SU-DHL-6 (cell line): ENCODE measurements around the gene ZNF618.

Source experiments
- EZH2phosphoT487 ChIP-seq: fragments of 200-600 bp; sonication (generic), shearing (Covaris generic); conservative IDR thresholded peaks from 2 replicates; pipeline ENCODE4 v1.6.1; 2018; ENCODE audit warnings: mild to moderate bottlenecking, antibody characterized with exemption, low read length, moderate library complexity, mixed read lengths
- TF ChIP-seq, protein P1 (sequence below): fragments of 200-600 bp; sonication (generic); IDR thresholded peaks from one replicate; pipeline ENCODE4 v1.5.1; 2017; ENCODE audit warnings: antibody characterized with exemption, mild to moderate bottlenecking, low read length, moderate library complexity; ENCODE audit not compliant: insufficient read depth, poor library complexity, severe bottlenecking

DNA sequence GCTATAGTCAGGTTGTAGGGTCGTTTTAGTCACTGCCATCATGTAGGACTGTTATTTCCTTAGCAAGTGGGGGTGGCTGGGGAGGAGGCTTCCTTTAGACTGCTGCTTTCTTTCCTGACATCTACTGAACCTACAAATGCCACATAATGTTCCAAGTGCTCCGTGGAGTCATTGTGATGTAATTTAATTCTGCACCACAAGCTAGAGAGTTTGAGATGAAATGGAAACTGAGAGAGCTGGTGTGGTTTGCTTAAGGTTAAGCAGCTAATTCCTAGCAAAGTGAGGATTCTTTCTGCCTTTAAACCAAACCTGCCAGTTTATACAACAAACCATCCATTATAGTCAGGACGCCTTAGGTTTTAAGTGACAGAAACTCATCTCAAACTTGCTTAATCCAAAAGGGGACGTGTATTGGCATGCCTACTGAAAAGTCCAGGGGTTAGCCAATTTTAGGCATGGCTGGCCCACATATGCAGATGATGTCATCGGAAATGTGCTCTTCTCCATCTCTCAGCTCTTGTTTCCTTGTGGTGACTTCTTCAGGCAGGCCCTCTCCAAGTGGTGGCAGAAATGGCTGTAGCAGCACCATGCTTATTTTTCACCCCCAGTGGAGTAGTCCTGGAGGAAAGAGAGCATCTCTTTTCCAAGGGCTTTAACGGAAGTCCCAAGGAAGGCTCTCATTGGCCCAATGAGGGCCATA, 30.5 kb downstream of the ZNF618 start:
- TF ChIP-seq, protein P1, sequence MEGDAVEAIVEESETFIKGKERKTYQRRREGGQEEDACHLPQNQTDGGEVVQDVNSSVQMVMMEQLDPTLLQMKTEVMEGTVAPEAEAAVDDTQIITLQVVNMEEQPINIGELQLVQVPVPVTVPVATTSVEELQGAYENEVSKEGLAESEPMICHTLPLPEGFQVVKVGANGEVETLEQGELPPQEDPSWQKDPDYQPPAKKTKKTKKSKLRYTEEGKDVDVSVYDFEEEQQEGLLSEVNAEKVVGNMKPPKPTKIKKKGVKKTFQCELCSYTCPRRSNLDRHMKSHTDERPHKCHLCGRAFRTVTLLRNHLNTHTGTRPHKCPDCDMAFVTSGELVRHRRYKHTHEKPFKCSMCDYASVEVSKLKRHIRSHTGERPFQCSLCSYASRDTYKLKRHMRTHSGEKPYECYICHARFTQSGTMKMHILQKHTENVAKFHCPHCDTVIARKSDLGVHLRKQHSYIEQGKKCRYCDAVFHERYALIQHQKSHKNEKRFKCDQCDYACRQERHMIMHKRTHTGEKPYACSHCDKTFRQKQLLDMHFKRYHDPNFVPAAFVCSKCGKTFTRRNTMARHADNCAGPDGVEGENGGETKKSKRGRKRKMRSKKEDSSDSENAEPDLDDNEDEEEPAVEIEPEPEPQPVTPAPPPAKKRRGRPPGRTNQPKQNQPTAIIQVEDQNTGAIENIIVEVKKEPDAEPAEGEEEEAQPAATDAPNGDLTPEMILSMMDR, result no peak
- no peak for TF ChIP-seq EZH2phosphoT487
